OCI-M2 (cell line): ENCODE data around the gene IFIT5.
"Not testable (repeated sequence)": the region's sequence is repeated elsewhere in the genome, so short reads cannot be mapped to it uniquely, and the experiment has no call there.

Experiments
- DNase-seq: peaks from one replicate; lab custom pipeline; 2025; ENCODE audit not compliant: unreplicated experiment; lab: John Stamatoyannopoulos, UW

Gene IFIT5

GRCh38 chr10:89427629-89428028, 13.3 kb downstream of the IFIT5 start:
- no peak for DNase-seq

GRCh38 chr10:89428877-89429276, 14.5 kb downstream of the IFIT5 start:
- no peak for DNase-seq

GRCh38 chr10:89431977-89432376, 17.6 kb downstream of the IFIT5 start:
- DNase-seq: no peak

- DNase-seq: no peak
Observed at GRCh38 chr10:89438525-89438924, 24.2 kb downstream of the IFIT5 start.

GRCh38 chr10:89440226-89441009, 26.1 kb downstream of the IFIT5 start:
- no peak for DNase-seq

- DNase-seq: no peak
Observed at GRCh38 chr10:89442289-89442688, 27.9 kb downstream of the IFIT5 start.

- DNase-seq: not testable (repeated sequence)
Observed at GRCh38 chr10:89444819-89445218, 30.5 kb downstream of the IFIT5 start.

GRCh38 chr10:89450901-89451300, 36.5 kb downstream of the IFIT5 start:
- DNase-seq: no peak

GRCh38 chr10:89452193-89452592, 37.8 kb downstream of the IFIT5 start:
- no peak for DNase-seq

- DNase-seq: no peak
Observed at GRCh38 chr10:89454561-89455347, 40.4 kb downstream of the IFIT5 start.

- DNase-seq: no peak
Observed at GRCh38 chr10:89458291-89458690, 43.9 kb downstream of the IFIT5 start.

- DNase-seq: no peak
Observed at GRCh38 chr10:89458784-89459183, 44.4 kb downstream of the IFIT5 start.

GRCh38 chr10:89463846-89464537, 49.6 kb downstream of the IFIT5 start:
- no peak for DNase-seq

- no peak for DNase-seq
Observed at GRCh38 chr10:89465196-89465595, 50.8 kb downstream of the IFIT5 start.

- no peak for DNase-seq
Observed at GRCh38 chr10:89466599-89467035, 52.2 kb downstream of the IFIT5 start.

GRCh38 chr10:89468191-89468965, 54.0 kb downstream of the IFIT5 start:
- no peak for DNase-seq

- no peak for DNase-seq
Observed at GRCh38 chr10:89469517-89469916, 55.1 kb downstream of the IFIT5 start.
